Cardiac muscle cell (in vitro differentiated cells and primary cell): Measurements from ENCODE around the gene GRIA2. TPM values are rescaled to one million over a fixed set of nuclear protein-coding genes. Genes with fewer than 3 reads are reported as not detected.
A peak's percentile ranks its signal among the peaks of the same experiment; 100 is the strongest.

Source experiments
- DNase-seq, 2 donors: peaks; one replicate each; pipeline versions ENCODE4 v3.0.0 to v3.0.0-alpha.2; 2010 to 2017; ENCODE audit warnings: low read depth in 1 of 2, low spot score in 1 of 2
- H3K27ac ChIP-seq: fragments of 200-600 bp; sonication (generic); 2 replicates; pipeline ENCODE4 v1.5.1; 2016
- H3K27me3 ChIP-seq: fragments of 200-600 bp; sonication (generic); 2 replicates; pipeline ENCODE4 v1.6.0; 2016; ENCODE audit warnings: control low read depth
- H3K36me3 ChIP-seq: fragments of 200-600 bp; sonication (generic); 2 replicates; pipeline ENCODE4 v1.5.1; 2016; ENCODE audit warnings: control low read depth
- H3K4me1 ChIP-seq: fragments of 200-600 bp; sonication (generic); 2 replicates; pipeline ENCODE4 v1.8.1; 2017; ENCODE audit warnings: low read depth, mild to moderate bottlenecking, mixed run types
- H3K4me3 ChIP-seq: fragments of 200-600 bp; sonication (generic); 2 replicates; pipeline ENCODE4 v1.5.1; 2016; ENCODE audit warnings: mild to moderate bottlenecking
- H3K9me3 ChIP-seq: fragments of 200-600 bp; sonication (generic); 2 replicates; pipeline ENCODE4 v1.5.1; 2017; ENCODE audit warnings: low read depth, mild to moderate bottlenecking, control low read depth
- polyA plus RNA-seq: library from polyadenylated mRNA; unstranded; fragments of >200 nt; fragmentation: Nextera tagmentation; extraction: Ambion mirVana; gene quantifications from 2 replicates; pipeline ENCODE4 v1.2.1, GENCODE V29; 2016
- total RNA-seq: library from RNA; depleted of rRNA; stranded (reverse); fragments of >200 nt; gene quantifications from 2 replicates; pipeline ENCODE4 v1.2.3, GENCODE V29; 2016
- TF ChIP-seq, protein P1 (sequence below): IDR thresholded peaks from 2 replicates; pipeline ENCODE4 v1.5.1; 2012; ENCODE audit warnings: low read depth, mild to moderate bottlenecking, low read length

The GRIA2 gene
- total and polyA plus RNA-seq, 2 experiments from 2014 or later, result not detected

DNA sequence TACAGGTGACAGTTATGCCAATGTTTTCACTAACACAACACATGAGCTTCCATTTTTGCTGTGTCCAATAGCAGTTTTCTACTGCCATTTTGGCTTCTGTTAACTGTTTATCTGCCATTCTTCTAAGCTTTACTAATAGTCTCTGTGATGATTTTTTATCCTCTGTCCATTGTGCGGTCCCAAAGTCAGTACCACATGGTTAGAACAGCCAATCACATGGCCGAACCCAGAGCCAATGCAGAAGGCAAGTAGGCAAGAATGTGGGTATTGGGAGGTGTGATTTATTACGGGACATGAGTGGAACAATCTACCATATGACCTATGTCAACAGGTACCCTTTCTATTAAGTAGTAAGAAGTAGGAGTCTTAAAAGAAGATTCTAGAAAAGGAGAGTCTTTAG, 61.5 kb downstream of the GRIA2 start:
- Histone ChIP-seq H3K27me3 (no peaks in the 10 kb centered on the region), H3K27ac (no peak overlapping the region), H3K4me3 (no peak overlapping the region), H3K36me3 (no peaks in the 10 kb centered on the region), H3K4me1 (no peaks in the 10 kb centered on the region), H3K9me3 (no peaks in the 10 kb centered on the region)
- TF ChIP-seq, protein P1, sequence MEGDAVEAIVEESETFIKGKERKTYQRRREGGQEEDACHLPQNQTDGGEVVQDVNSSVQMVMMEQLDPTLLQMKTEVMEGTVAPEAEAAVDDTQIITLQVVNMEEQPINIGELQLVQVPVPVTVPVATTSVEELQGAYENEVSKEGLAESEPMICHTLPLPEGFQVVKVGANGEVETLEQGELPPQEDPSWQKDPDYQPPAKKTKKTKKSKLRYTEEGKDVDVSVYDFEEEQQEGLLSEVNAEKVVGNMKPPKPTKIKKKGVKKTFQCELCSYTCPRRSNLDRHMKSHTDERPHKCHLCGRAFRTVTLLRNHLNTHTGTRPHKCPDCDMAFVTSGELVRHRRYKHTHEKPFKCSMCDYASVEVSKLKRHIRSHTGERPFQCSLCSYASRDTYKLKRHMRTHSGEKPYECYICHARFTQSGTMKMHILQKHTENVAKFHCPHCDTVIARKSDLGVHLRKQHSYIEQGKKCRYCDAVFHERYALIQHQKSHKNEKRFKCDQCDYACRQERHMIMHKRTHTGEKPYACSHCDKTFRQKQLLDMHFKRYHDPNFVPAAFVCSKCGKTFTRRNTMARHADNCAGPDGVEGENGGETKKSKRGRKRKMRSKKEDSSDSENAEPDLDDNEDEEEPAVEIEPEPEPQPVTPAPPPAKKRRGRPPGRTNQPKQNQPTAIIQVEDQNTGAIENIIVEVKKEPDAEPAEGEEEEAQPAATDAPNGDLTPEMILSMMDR, result no peak
- DNase-seq, result no peak

DNA sequence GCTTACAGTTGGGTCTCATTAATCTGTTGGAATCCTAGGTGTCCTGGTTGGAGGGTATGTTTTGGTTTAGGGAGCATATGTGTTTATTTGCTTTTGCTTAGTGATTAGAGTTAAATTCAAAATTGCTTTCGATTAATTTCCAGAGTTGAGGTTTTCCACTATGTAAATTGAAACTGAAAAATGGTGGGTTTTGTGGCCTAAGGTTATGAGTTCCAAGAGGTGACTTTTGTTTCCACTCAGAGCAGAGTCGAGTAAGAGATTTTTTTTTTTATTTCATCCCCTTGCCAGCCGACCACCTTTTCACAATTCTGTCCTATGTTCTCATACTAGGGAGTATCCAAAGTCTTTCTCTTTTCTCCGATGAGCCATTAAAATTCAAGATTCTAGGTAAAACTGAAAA, 66.9 kb downstream of the GRIA2 start:
- Histone ChIP-seq H3K4me1 (no peaks in the 10 kb centered on the region), H3K4me3 (no peak overlapping the region), H3K9me3 (no peaks in the 10 kb centered on the region), H3K27me3 (no peaks in the 10 kb centered on the region), H3K27ac (no peak overlapping the region), H3K36me3 (no peaks in the 10 kb centered on the region)
- TF ChIP-seq, protein P1, result no peak
- no peak for DNase-seq

DNA sequence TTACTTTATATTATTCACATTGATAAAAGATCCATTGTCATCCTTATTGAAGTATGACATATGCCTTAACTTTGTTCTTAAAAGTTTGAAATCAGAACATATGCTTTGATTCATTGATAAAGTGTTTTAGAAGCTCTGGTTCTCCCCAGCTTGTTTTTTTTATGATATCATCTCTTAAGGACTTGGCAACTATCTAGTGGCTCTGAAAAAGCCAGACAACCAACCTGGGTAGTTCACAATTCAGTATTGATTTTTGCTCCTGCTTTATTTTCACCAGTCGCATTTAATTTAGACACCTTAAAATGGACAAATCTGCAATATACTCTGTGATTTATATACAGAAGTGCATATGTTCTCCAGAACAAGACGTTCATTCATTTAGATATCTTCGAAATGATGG, 70.1 kb downstream of the GRIA2 start:
- DNase-seq, result no peak
- TF ChIP-seq, protein P1, result no peak
- Histone ChIP-seq H3K36me3 (no peaks in the 10 kb centered on the region), H3K4me1 (no peaks in the 10 kb centered on the region), H3K4me3 (no peak overlapping the region), H3K27me3 (no peaks in the 10 kb centered on the region), H3K27ac (no peak overlapping the region), H3K9me3 (no peaks in the 10 kb centered on the region)

DNA sequence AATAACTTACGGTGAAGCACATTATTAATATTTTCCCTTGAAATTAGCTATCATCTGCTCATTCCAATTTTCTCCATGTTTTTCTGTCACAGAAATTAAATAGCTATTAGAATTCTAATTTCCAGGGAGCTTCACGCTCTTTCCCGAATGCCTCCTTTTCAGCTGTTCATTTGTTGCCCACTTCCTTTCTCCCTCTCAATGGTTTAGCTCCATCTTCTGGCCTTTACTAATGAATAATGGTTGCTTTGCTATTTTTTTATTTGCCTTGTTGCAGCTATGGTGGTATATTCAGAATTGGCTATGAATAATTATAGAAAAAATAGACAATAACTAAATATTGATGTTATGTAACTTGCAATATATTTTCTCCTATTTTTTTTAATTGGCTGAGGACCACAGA, 70.5 kb downstream of the GRIA2 start:
- no peak overlapping the region for H3K27ac ChIP-seq
- no peaks in the 10 kb centered on the region for H3K36me3 ChIP-seq
- no peaks in the 10 kb centered on the region for H3K4me1 ChIP-seq
- no peak overlapping the region for H3K4me3 ChIP-seq
- TF ChIP-seq, protein P1, result no peak
- peak in 1 of 2 donors; percentile 2 for DNase-seq
- no peaks in the 10 kb centered on the region for H3K9me3 ChIP-seq
- no peaks in the 10 kb centered on the region for H3K27me3 ChIP-seq

DNA sequence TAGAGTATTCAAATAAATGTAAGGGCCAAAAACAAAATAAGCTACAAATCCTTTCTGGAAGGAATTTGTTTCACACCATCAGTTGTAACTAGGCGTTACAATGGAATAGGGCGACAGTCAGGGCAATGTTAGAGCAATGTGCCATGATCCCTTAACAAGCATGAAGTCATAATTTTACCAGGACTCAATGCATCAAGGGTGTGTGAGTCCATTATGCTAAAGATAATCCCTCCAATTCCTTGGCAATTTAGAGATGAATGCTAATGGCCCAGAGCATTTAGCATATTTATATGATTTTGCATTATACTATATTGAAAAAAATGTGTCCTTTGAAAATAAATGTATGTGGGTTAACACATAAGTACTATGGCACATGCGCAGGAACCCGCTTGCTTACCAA, 73.1 kb downstream of the GRIA2 start:
- Histone ChIP-seq H3K27ac (no peak overlapping the region), H3K9me3 (no peaks in the 10 kb centered on the region), H3K27me3 (no peaks in the 10 kb centered on the region), H3K36me3 (no peaks in the 10 kb centered on the region), H3K4me1 (no peaks in the 10 kb centered on the region), H3K4me3 (no peak overlapping the region)
- no peak for DNase-seq
- TF ChIP-seq, protein P1, result no peak

DNA sequence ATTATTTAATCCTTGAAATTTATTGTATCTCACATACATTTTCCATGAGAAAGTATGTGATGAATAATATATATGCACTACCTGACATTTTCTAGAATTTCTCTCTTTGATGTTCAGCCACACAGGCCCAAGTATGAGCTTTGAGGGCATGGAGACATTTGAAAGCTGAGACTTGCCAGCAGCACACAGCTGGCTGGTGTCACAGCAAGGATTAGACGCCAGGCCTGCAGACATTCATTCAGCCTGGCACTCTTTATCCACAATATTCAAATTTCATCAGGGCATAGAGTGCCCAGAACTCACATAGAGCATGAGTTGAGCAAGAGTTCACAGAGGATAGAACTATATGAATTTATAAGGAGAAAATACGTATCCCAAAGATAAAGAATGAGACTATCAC, 74.0 kb downstream of the GRIA2 start:
- TF ChIP-seq, protein P1, result no peak
- Histone ChIP-seq H3K27me3 (no peaks in the 10 kb centered on the region), H3K4me1 (no peaks in the 10 kb centered on the region), H3K9me3 (no peaks in the 10 kb centered on the region), H3K36me3 (no peaks in the 10 kb centered on the region), H3K27ac (no peak overlapping the region), H3K4me3 (no peak overlapping the region)
- no peak for DNase-seq
